SK-N-MC (cell line): Measurements from ENCODE around the gene KCNQ1OT1.

ENCODE experiments used
- EZH2 ChIP-seq: fragments of 200-600 bp; sonication (generic); IDR thresholded peaks from one replicate; pipeline ENCODE4 v1.6.1; 2017; ENCODE audit warnings: antibody characterized with exemption
- POLR2AphosphoS5 ChIP-seq: IDR thresholded peaks from 2 replicates; pipeline ENCODE4 v1.6.1; 2012; ENCODE audit warnings: mild to moderate bottlenecking, low read depth, low read length, borderline replicate concordance

- TF ChIP-seq POLR2AphosphoS5 (no peak), EZH2 (no peak)
Measured at GRCh38 chr11:2691991-2692875, 7.6 kb downstream of the KCNQ1OT1 start.
